Measurements from ENCODE around the gene MAVS. TPM values are rescaled to one million over a fixed set of nuclear protein-coding genes. Genes with fewer than 3 reads are reported as not detected.
A peak's percentile ranks its signal among the peaks of the same experiment; 100 is the strongest.

MAVS gene
- total and polyA plus RNA-seq, 9 of the 15 experiments (the other 6 are each of a cell fraction or from before 2014, with no cell fraction given) = 1.6 to 22.0 (median 11.3) TPM

GRCh38 chr20:3846740-3847428 is at the start of gene MAVS (continued):
- TF ChIP-seq SAP30 (IDR thresholded peaks at IDR 0.05; ENCODE audit: borderline replicate concordance, insufficient read depth, low read depth, low read length, poor library complexity, severe bottlenecking) (peak; percentile 48), ZFP91 (CRISPR knock-in tag; IDR thresholded peaks at IDR 0.05) (no peak), ZNF408 (CRISPR knock-in tag; IDR thresholded peaks at IDR 0.05; ENCODE audit: low read depth) (no peak), ZNF740 (CRISPR knock-in tag; IDR thresholded peaks at IDR 0.05) (peak; percentile 92), ZNF740 (tag; IDR thresholded peaks at IDR 0.05) (no peak), ZBTB7A (IDR thresholded peaks at IDR 0.05; ENCODE audit: borderline replicate concordance, control insufficient read depth, low read depth, low read length) (peak; percentile 93), ZNF165 (CRISPR knock-in tag; IDR thresholded peaks at IDR 0.05; ENCODE audit: borderline replicate concordance) (no peak), ZNF12 (CRISPR knock-in tag; IDR thresholded peaks at IDR 0.05) (no peak; the same call in 1 of the 2 replicates), ZFX (CRISPR knock-in tag; IDR thresholded peaks at IDR 0.05) (peak; percentile 97), ZNF830 (CRISPR knock-in tag; IDR thresholded peaks at IDR 0.05) (0 out of 2 replicates have a peak, but pooled peaks have one; percentile 45), CEBPB (tag; IDR thresholded peaks at IDR 0.05) (0 out of 2 replicates have a peak, but pooled peaks have one; percentile 42), NFATC3 (IDR thresholded peaks at IDR 0.05) (no peak), E2F5 (CRISPR knock-in tag; IDR thresholded peaks at IDR 0.05) (0 out of 2 replicates have a peak, but pooled peaks have one; percentile 16), NR2C1 (IDR thresholded peaks at IDR 0.05) (no peak), NR2C1 (tag; IDR thresholded peaks at IDR 0.05) (no peak), FOXP1 (CRISPR knock-in tag; IDR thresholded peaks at IDR 0.05) (peak; percentile 18; the same call in 1 of the 2 replicates), ZNF431 (CRISPR knock-in tag; IDR thresholded peaks at IDR 0.05) (0 out of 2 replicates have a peak, but pooled peaks have one; percentile 25), ZZZ3 (IDR thresholded peaks at IDR 0.05) (no peak), POLR2AphosphoS5 (IDR thresholded peaks at IDR 0.05; ENCODE audit: control insufficient read depth, insufficient read depth, low read depth, low read length) (peak; percentile 68; the same call in 1 of the 2 replicates), HMGN3 (IDR thresholded peaks at IDR 0.05; ENCODE audit: borderline replicate concordance, extremely low read depth, insufficient read length, low read depth, low read length) (no peak), MXD1 (CRISPR knock-in tag; IDR thresholded peaks at IDR 0.05; ENCODE audit: borderline replicate concordance, poor library complexity, severe bottlenecking) (no peak), IRF1 (CRISPR knock-in tag; IDR thresholded peaks at IDR 0.05; ENCODE audit: borderline replicate concordance) (0 out of 2 replicates have a peak, but pooled peaks have one; percentile 62), PHF20 (IDR thresholded peaks at IDR 0.05; ENCODE audit: partially characterized antibody) (peak; percentile 49)
